GM12801 (cell line): Measurements from ENCODE around the gene ANTXR2.

Experiments
- TF ChIP-seq, protein P1 (sequence below): IDR thresholded peaks from one replicate; pipeline ENCODE4 v1.5.1; 2011; ENCODE audit warnings: control low read depth; ENCODE audit not compliant: insufficient read length; ENCODE audit errors: extremely low read depth

ANTXR2 gene

GRCh38 chr4:80065601-80066000 lies 7.4 kb downstream of the ANTXR2 start:
- TF ChIP-seq, protein P1, sequence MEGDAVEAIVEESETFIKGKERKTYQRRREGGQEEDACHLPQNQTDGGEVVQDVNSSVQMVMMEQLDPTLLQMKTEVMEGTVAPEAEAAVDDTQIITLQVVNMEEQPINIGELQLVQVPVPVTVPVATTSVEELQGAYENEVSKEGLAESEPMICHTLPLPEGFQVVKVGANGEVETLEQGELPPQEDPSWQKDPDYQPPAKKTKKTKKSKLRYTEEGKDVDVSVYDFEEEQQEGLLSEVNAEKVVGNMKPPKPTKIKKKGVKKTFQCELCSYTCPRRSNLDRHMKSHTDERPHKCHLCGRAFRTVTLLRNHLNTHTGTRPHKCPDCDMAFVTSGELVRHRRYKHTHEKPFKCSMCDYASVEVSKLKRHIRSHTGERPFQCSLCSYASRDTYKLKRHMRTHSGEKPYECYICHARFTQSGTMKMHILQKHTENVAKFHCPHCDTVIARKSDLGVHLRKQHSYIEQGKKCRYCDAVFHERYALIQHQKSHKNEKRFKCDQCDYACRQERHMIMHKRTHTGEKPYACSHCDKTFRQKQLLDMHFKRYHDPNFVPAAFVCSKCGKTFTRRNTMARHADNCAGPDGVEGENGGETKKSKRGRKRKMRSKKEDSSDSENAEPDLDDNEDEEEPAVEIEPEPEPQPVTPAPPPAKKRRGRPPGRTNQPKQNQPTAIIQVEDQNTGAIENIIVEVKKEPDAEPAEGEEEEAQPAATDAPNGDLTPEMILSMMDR = no peak

DNA sequence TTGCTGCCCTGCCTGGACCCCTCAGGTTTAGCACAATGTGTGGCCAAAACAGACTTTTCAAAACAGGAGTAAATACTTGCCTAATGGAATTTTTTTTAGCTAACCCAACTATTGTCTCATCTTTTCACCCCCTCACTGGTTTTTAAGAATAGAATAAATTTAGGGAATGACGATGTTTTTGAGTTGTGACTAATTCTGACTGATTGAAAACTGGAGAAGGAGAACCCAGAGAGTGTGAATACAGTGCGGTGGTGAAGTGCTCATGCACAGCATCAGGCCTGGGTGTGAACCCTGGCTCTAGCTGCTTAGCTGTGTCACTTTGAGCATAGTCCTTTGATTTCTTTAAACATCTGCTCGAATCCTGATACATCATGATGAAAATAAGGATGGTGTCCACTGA lies 10.5 kb downstream of the ANTXR2 start:
- TF ChIP-seq, protein P1 = no peak

GRCh38 chr4:80060804-80061203 lies 12.2 kb downstream of the ANTXR2 start:
- TF ChIP-seq, protein P1 = no peak

DNA sequence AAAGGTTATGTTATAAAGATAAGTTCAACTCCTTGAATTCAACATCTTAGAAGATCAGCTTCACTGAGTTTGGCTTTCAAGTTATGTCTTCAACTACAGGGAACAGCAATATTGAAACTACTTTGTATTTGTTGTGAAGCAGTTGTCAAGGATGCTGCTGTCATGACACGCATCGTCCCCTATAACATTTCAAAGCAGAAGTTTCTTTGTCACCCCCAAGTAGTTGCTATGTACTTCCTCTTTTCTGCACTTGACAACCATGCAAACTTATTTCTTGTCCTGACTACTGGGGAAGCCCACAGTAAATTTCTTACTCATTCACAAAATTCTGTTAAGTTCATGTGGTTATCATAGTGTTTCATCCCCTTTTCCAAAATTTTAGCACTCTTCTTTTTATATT lies 14.3 kb downstream of the ANTXR2 start:
- TF ChIP-seq, protein P1 = no peak

DNA sequence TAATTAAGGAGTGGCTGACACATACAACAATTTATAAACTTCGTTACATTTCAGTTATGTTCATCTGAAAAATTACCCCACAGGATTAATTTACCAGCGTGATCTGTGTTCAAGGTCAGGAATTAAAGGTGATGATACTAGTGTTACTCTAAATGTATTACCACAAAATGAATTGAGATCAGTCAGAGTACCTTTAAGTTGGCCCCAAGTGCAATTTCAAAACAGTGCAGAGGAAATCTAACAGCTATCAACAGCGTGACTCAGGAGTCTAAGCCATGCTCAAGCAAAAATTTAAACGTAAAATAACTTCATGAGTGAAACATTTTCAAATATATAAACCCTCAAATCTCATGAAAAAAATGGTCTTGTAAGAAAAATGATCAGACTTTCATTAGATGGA lies 18.7 kb downstream of the ANTXR2 start:
- TF ChIP-seq, protein P1 = no peak

DNA sequence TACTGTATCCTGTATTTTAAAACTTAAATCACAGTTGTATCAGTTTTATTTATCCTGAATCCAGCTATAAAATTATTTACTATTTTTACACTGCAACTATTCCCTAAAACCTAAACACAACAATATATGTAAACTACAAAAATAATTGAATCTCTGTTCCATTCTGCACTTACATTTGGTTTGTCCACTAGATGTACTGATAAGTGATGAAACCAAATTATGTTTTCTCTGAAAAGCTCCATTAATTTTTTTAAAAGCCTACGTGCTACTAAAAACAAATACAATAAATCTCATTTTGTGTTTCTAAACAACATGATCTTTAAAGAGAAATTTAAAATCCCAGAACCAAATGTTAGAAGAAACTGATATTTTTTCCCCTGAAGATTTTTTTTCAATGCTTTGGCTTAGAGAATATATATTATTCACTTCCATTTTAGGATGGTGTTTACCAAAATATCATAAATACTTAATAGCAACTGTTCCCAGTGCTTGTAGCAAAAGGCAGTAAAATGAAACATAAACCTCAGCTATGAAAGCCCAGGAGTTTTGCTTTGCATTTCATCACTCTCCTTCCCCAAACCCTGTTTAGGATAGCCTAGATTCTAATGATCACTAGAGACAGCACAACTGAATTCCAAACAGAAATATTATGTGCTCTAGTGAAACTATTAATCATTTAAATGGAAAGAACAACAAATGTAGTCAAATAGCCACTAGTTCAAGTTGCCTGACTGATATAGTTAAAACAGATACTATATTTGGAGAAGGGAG lies 19.7 kb downstream of the ANTXR2 start:
- TF ChIP-seq, protein P1 = no peak

GRCh38 chr4:80049813-80050534 lies 23.1 kb downstream of the ANTXR2 start:
- TF ChIP-seq, protein P1 = no peak
